OCI-LY3 (cell line): ENCODE results near the gene HECA.

Experiments used
- H2AFZ ChIP-seq: fragments of 200-600, 300-600 bp; shearing (Covaris generic); 2 replicates; pipeline ENCODE4 v1.6.0; 2014; ENCODE audit warnings: antibody characterized with exemption, low read depth, low read length
- H3K27ac ChIP-seq: fragments of 200-600, 300-600 bp; sonication (generic); 2 replicates; pipeline ENCODE4 v1.5.1; 2014; ENCODE audit warnings: mild to moderate bottlenecking, low read length, moderate library complexity, mixed read lengths
- H3K27me3 ChIP-seq: fragments of 200-600, 300-600 bp; sonication (generic); 2 replicates; pipeline ENCODE4 v1.6.1; 2014; ENCODE audit warnings: low read depth, low read length, mixed read lengths
- H3K36me3 ChIP-seq: fragments of 200-600, 300-600 bp; sonication (generic); replicated peaks from 2 replicates; pipeline ENCODE3; 2014; ENCODE audit warnings: low read depth, low read length, mixed read lengths
- H3K4me1 ChIP-seq: fragments of 300-600, 200-600 bp; sonication (generic); 2 replicates; pipeline ENCODE4 v1.6.1; 2014; ENCODE audit warnings: low read length, mixed read lengths
- H3K4me2 ChIP-seq: fragments of 200-600, 300-600 bp; sonication (generic); 2 replicates; pipeline ENCODE4 v1.6.1; 2014; ENCODE audit warnings: low read length, mixed read lengths
- H3K4me3 ChIP-seq: fragments of 300-600, 200-600 bp; sonication (generic); 2 replicates; pipeline ENCODE4 v1.5.1; 2014; ENCODE audit warnings: antibody characterized with exemption, mild to moderate bottlenecking, low read length, moderate library complexity
- H3K79me2 ChIP-seq: fragments of 300-600, 200-600 bp; shearing (Covaris generic); 2 replicates; pipeline ENCODE4 v1.6.1; 2014; ENCODE audit warnings: mild to moderate bottlenecking, low read length, mixed read lengths
- H3K9ac ChIP-seq: fragments of 300-600, 200-600 bp; shearing (Covaris generic); 2 replicates; pipeline ENCODE4 v1.6.0; 2014; ENCODE audit warnings: mild to moderate bottlenecking, low read length, moderate library complexity
- H3K9me3 ChIP-seq: fragments of 200-600, 300-600 bp; shearing (Covaris generic); 2 replicates; pipeline ENCODE4 v1.6.1; 2014; ENCODE audit warnings: low read length, mixed read lengths; ENCODE audit not compliant: insufficient read depth
- H4K20me1 ChIP-seq: fragments of 200-600, 300-600 bp; sonication (generic); 2 replicates; pipeline ENCODE4 v1.6.1; 2016; ENCODE audit warnings: low read length, mixed read lengths; ENCODE audit not compliant: insufficient read depth
- EZH2phosphoT487 ChIP-seq: fragments of 200-600 bp; shearing (Covaris generic); IDR thresholded peaks from 2 replicates; pipeline ENCODE4 v1.6.1; 2018; ENCODE audit warnings: antibody characterized with exemption, mixed run types, low read depth
- TF ChIP-seq, protein P1 (sequence below): fragments of 200-600, 300-600 bp; sonication (generic); IDR thresholded peaks from 2 replicates; pipeline ENCODE4 v1.5.1; 2014; ENCODE audit warnings: antibody characterized with exemption, low read length, low read depth

The HECA gene, protein sequence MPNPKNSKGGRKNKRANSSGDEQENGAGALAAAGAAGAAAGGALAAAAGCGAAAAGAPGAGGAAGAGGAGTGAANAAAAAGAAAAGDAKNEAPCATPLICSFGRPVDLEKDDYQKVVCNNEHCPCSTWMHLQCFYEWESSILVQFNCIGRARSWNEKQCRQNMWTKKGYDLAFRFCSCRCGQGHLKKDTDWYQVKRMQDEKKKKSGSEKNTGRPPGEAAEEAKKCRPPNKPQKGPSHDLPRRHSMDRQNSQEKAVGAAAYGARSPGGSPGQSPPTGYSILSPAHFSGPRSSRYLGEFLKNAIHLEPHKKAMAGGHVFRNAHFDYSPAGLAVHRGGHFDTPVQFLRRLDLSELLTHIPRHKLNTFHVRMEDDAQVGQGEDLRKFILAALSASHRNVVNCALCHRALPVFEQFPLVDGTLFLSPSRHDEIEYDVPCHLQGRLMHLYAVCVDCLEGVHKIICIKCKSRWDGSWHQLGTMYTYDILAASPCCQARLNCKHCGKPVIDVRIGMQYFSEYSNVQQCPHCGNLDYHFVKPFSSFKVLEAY

DNA sequence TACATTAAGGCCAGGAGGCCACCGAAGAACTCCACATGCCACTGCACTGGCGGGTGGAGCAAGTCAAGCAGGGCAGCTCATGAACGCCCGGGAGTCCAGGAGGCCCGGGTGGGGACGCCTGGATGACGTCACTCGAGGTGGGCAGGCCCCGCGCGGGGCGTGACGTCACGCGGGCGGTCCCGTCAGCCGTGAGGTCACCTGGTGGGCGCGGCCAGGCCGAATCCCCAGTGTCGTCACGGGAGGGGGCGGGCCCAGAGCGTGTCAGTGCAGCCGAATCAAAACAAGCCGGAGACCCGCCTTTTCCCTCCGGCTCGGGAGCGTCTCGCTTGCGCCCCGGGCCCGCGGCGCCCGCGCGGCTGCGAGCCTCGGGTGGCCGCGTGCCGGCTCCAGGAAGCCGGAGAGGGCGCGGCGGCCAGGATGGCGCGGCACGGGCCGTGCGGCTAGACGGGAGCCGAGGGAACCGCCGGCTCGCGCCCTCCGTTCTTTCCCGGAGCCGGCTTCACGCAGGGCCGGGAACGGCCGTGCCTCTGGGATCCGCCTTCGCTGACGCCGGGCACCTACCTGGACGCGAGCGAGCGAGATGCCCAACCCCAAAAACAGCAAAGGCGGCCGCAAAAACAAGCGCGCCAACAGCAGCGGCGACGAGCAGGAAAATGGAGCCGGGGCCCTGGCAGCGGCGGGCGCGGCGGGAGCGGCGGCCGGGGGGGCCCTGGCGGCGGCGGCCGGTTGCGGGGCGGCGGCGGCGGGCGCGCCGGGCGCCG, at the start of gene HECA:
HECA (plus strand) TSS at position 264 of the 761 bp plus-strand sequence; CDS start at position 581, 317 bp downstream.
- H3K27ac ChIP-seq: peak within 1 kb of the TSS; percentile 65

DNA sequence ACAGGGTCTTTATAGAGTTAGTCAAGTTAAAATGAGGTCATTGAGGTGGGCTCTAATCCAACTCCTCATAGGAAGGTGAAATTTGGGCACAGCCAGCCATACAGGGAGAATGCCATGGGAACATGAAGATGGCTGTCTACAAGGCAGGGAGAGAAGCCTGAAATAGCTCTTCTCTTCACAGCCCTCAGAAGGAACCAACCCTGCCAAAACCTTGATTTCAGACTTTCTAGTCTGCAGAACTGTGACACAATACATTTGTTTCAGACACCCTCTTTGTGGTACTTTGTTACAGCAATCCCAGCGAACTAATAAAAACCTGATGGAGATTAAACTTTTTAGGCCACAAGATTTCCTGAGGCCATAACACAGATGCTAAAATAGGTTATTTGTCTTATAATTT, 43.1 kb upstream of the HECA start:
- no peaks in the 10 kb centered on the region for H3K9me3 ChIP-seq
- H3K79me2 ChIP-seq: no peaks in the 10 kb centered on the region
- no peak overlapping the region for H2AFZ ChIP-seq
- H3K9ac ChIP-seq: no peak overlapping the region
- no peak overlapping the region for H3K27ac ChIP-seq
- H4K20me1 ChIP-seq: no peaks in the 10 kb centered on the region
- no peaks in the 10 kb centered on the region for H3K27me3 ChIP-seq
- TF ChIP-seq EZH2phosphoT487: no peak
- TF ChIP-seq, protein P1, sequence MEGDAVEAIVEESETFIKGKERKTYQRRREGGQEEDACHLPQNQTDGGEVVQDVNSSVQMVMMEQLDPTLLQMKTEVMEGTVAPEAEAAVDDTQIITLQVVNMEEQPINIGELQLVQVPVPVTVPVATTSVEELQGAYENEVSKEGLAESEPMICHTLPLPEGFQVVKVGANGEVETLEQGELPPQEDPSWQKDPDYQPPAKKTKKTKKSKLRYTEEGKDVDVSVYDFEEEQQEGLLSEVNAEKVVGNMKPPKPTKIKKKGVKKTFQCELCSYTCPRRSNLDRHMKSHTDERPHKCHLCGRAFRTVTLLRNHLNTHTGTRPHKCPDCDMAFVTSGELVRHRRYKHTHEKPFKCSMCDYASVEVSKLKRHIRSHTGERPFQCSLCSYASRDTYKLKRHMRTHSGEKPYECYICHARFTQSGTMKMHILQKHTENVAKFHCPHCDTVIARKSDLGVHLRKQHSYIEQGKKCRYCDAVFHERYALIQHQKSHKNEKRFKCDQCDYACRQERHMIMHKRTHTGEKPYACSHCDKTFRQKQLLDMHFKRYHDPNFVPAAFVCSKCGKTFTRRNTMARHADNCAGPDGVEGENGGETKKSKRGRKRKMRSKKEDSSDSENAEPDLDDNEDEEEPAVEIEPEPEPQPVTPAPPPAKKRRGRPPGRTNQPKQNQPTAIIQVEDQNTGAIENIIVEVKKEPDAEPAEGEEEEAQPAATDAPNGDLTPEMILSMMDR: no peak
- H3K36me3 ChIP-seq: no peaks in the 10 kb centered on the region
- H3K4me3 ChIP-seq: no peak overlapping the region
- no peak overlapping the region for H3K4me2 ChIP-seq
- no peaks in the 10 kb centered on the region for H3K4me1 ChIP-seq

More for the DNA sequence above, at the start of gene HECA:
- H3K9ac ChIP-seq: peak within 1 kb of the TSS; percentile 95
- peaks cover 6% of the 10 kb centered on the region for H3K36me3 ChIP-seq
- peak within 1 kb of the TSS; percentile 99 for H3K4me3 ChIP-seq
- peaks cover 6% of the 10 kb centered on the region; the same call in 1 of the 2 replicates for H4K20me1 ChIP-seq
- peaks cover 43% of the 10 kb centered on the region for H3K4me1 ChIP-seq
- H2AFZ ChIP-seq: peak within 1 kb of the TSS; percentile 54
- TF ChIP-seq, protein P1: no peak
- H3K79me2 ChIP-seq: peaks cover 39% of the 10 kb centered on the region
- peak within 1 kb of the TSS; percentile 100 for H3K4me2 ChIP-seq
- H3K27me3 ChIP-seq: no peaks in the 10 kb centered on the region
- no peaks in the 10 kb centered on the region for H3K9me3 ChIP-seq

DNA sequence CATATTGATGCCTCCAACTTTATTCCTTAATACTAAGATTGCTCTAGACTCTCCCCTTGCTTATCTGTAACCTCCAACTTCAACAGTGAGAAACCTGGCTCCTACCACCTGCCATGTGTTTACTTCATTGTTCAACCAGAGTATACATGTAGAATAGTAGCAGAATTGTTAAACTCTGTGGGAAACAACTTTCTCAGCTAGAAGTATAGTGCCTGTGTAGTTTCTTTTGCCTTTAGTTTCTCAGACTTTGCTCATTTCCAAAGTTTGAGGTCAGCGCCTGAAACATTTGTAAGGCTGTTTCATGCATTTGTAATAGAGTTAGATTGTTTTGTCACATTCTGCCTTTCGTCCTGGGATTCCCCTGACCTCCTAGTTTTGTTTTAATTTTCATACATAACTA, 34.9 kb upstream of the HECA start:
- no peak overlapping the region for H3K9ac ChIP-seq
- H2AFZ ChIP-seq: no peak overlapping the region
- H3K4me3 ChIP-seq: no peak overlapping the region
- H3K4me2 ChIP-seq: no peak overlapping the region
- H3K36me3 ChIP-seq: no peaks in the 10 kb centered on the region
- H3K4me1 ChIP-seq: no peaks in the 10 kb centered on the region
- H4K20me1 ChIP-seq: no peaks in the 10 kb centered on the region
- TF ChIP-seq, protein P1: no peak
- TF ChIP-seq EZH2phosphoT487: no peak
- H3K27ac ChIP-seq: no peak overlapping the region
- H3K9me3 ChIP-seq: no peaks in the 10 kb centered on the region
- H3K79me2 ChIP-seq: no peaks in the 10 kb centered on the region
- no peaks in the 10 kb centered on the region for H3K27me3 ChIP-seq

DNA sequence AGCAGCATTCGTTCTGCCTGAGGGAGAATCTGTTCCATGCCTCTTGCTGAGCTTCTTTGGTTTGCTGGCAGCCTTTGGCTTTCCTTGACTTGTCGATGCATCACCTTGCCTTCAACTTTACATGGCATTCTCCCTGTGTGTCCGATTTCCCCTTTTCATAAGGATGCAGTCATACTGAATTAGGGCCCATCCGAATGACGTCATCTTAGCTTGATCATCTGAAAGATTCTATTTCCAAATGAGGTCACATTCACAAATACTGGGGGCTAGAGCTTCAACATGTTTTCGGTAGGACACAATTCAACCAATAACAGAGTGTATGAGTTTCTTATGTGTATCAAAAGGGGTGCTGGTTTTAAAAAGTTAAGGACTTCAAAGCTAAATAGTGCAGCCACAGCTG, 27.8 kb upstream of the HECA start:
- H3K79me2 ChIP-seq: no peaks in the 10 kb centered on the region
- H3K4me1 ChIP-seq: peaks cover 3% of the 10 kb centered on the region
- H4K20me1 ChIP-seq: no peaks in the 10 kb centered on the region
- no peak overlapping the region for H3K4me3 ChIP-seq
- H3K27me3 ChIP-seq: no peaks in the 10 kb centered on the region
- no peak overlapping the region for H3K4me2 ChIP-seq
- H3K36me3 ChIP-seq: no peaks in the 10 kb centered on the region
- H2AFZ ChIP-seq: no peak overlapping the region
- H3K27ac ChIP-seq: no peak overlapping the region
- H3K9ac ChIP-seq: no peak overlapping the region
- TF ChIP-seq, protein P1: no peak
- no peak for TF ChIP-seq EZH2phosphoT487
- H3K9me3 ChIP-seq: no peaks in the 10 kb centered on the region
